HEK293T (cell line): Measurements from ENCODE around the gene NRTN.

Experiments used
- CTCF ChIA-PET: fragments of 350-600 bp; formaldehyde crosslinking; extraction: SDS; loops from one replicate; lab custom pipeline; 2021; ENCODE audit warnings: antibody characterized with exemption, inconsistent platforms; lab: Yijun Ruan, JAX
- POLR2A ChIA-PET: fragments of 350-600 bp; formaldehyde crosslinking; extraction: SDS; loops from one replicate; lab custom pipeline; 2020; ENCODE audit warnings: antibody characterized with exemption, inconsistent platforms; lab: Yijun Ruan, JAX
- DNase-seq: peaks from one replicate; pipeline ENCODE4 v3.0.0; 2012; ENCODE audit warnings: mixed read lengths; ENCODE audit errors: extremely low spot score
- ARNT ChIP-seq: fragments of 450-650 bp; IDR thresholded peaks from 2 replicates; pipeline ENCODE4 v1.6.1; 2017; ENCODE audit warnings: mild to moderate bottlenecking
- BHLHE40 ChIP-seq: fragments of 450-650 bp; IDR thresholded peaks from 2 replicates; pipeline ENCODE4 v1.6.1; 2016; ENCODE audit warnings: mild to moderate bottlenecking, moderate library complexity, borderline replicate concordance
- CTBP1 ChIP-seq: fragments of 450-650 bp; IDR thresholded peaks from 2 replicates; pipeline ENCODE4 v1.6.1; 2016; ENCODE audit warnings: borderline replicate concordance
- ELF4 ChIP-seq: fragments of 450-650 bp; IDR thresholded peaks from 2 replicates; pipeline ENCODE4 v1.6.1; 2017; ENCODE audit warnings: antibody characterized with exemption
- FOXA1 ChIP-seq: fragments of 450-650 bp; IDR thresholded peaks from 2 replicates; pipeline ENCODE4 v1.6.1; 2016; ENCODE audit warnings: mild to moderate bottlenecking
- FOXK2 ChIP-seq: fragments of 450-650 bp; IDR thresholded peaks from 2 replicates; pipeline ENCODE4 v1.6.1; 2016; ENCODE audit warnings: mild to moderate bottlenecking
- FOXM1 ChIP-seq: fragments of 450-650 bp; IDR thresholded peaks from 2 replicates; pipeline ENCODE4 v1.6.1; 2017; ENCODE audit warnings: mild to moderate bottlenecking, borderline replicate concordance
- HDGF ChIP-seq: fragments of 450-650 bp; IDR thresholded peaks from 2 replicates; pipeline ENCODE4 v1.6.1; 2017; ENCODE audit warnings: antibody characterized with exemption, borderline replicate concordance
- L3MBTL2 ChIP-seq: fragments of 450-650 bp; conservative IDR thresholded peaks from 2 replicates; pipeline ENCODE4 v1.6.1; 2016; ENCODE audit warnings: mild to moderate bottlenecking
- LEF1 ChIP-seq: fragments of 450-650 bp; IDR thresholded peaks from 2 replicates; pipeline ENCODE4 v1.6.1; 2017; ENCODE audit warnings: mild to moderate bottlenecking, borderline replicate concordance
- NFRKB ChIP-seq: fragments of 450-650 bp; IDR thresholded peaks from 2 replicates; pipeline ENCODE4 v1.6.1; 2016; ENCODE audit warnings: mild to moderate bottlenecking, moderate library complexity
- PKNOX1 ChIP-seq: fragments of 450-650 bp; IDR thresholded peaks from 2 replicates; pipeline ENCODE4 v1.6.1; 2016
- SP1 ChIP-seq: fragments of 450-650 bp; IDR thresholded peaks from 2 replicates; pipeline ENCODE4 v1.6.1; 2017
- SUZ12 ChIP-seq: fragments of 450-650 bp; IDR thresholded peaks from 2 replicates; pipeline ENCODE4 v1.6.1; 2016; ENCODE audit warnings: mild to moderate bottlenecking
- TARDBP ChIP-seq: fragments of 450-650 bp; IDR thresholded peaks from 2 replicates; pipeline ENCODE4 v1.6.1; 2016
- ZNF384 ChIP-seq: fragments of 450-650 bp; IDR thresholded peaks from 2 replicates; pipeline ENCODE4 v1.6.1; 2016

The NRTN gene

DNA sequence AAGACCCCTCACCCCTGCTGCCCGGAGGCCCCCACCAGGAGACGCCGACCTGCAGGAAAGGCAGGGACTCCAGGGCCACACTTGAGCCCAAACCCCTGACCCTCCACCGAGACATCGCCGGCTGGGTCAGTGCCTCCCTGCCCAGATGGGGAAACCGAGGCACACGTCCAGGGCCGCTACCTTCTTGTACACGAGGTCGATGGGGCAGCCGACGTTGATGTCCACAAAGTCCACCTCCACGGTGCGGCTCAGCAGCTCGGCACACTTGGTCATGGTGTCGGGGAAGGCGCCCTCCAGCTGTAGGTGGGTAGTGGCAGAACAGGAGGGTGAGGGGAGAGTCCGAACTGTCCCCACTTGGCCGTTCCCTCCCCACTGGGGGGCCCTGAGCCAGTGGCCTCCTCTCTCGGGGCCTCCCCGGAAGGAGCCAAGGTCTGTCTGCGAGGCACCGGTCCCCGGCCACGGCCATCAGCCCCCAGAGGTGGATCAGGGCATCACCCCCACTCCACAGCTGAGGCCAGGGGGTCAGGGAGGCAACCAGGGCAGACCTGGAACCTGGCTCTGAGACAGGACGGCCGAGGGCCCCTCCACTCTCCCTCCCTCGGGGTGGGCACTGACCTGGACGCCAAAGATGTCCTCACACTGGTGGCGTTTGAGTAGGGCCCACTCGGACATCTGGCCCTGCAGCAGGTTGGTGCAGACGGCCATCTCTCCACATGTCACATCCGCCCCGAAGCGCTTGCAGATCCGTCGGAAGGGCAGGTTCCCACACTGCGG lies 17.3 kb upstream of the NRTN start:
- no peak for DNase-seq
- ChIA-PET POLR2A (interaction anchor here (0.9 kb wide), 1 partner anchor 116 kb away, joined by 3 read pairs; the partner anchor contains the start of gene NDUFA11), CTCF (no interaction called here)
- TF ChIP-seq NFRKB (no peak), ZNF384 (no peak), HDGF (no peak), CTBP1 (no peak), PKNOX1 (no peak), FOXM1 (no peak)

DNA sequence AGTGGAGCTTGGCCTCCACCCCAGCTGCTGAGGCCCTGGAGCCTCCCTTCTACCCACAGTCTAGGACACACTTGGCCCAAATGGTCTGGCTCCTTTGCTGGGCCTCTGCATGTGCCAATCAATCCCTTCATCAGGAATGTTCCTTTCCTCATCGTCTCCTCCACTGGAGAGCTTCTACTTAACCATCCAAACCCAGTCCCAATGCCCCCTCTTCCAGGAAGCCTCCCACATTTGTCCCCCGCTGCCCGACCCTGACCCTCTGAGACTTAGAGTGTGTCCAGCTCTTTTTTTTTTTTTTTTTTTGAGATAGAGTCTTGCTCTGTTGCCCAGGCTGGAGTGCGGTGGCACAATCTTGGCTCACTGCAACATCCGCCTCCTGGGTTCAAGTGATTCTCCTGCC lies 16.4 kb upstream of the NRTN start:
- no peak for DNase-seq
- ChIA-PET POLR2A (interaction anchor here (0.9 kb wide), 1 partner anchor 116 kb away, joined by 3 read pairs; the partner anchor contains the start of gene NDUFA11), CTCF (no interaction called here)
- TF ChIP-seq ZNF384, result no peak
- TF ChIP-seq LEF1, result no peak
- no peak for TF ChIP-seq CTBP1
- TF ChIP-seq TARDBP, result no peak
- no peak for TF ChIP-seq SUZ12
- TF ChIP-seq FOXA1, result no peak
- TF ChIP-seq L3MBTL2, result no peak
- no peak for TF ChIP-seq NFRKB
- TF ChIP-seq SP1, result no peak
- TF ChIP-seq HDGF, result no peak
- no peak for TF ChIP-seq ELF4
- no peak for TF ChIP-seq FOXM1
- TF ChIP-seq BHLHE40, result no peak
- no peak for TF ChIP-seq FOXK2
- no peak for TF ChIP-seq ARNT

- no peak for DNase-seq
- CTCF ChIA-PET, result no interaction called here
- TF ChIP-seq FOXA1, result no peak
- no peak for TF ChIP-seq ZNF384
- no peak for TF ChIP-seq LEF1
- no peak for TF ChIP-seq ARNT
- no peak for TF ChIP-seq PKNOX1
- no peak for TF ChIP-seq ELF4
- no peak for TF ChIP-seq HDGF
- no peak for TF ChIP-seq SUZ12
- TF ChIP-seq FOXK2, result no peak
- TF ChIP-seq CTBP1, result no peak
- no peak for TF ChIP-seq BHLHE40
- no peak for TF ChIP-seq TARDBP
- no peak for TF ChIP-seq NFRKB
- no peak for TF ChIP-seq L3MBTL2
- TF ChIP-seq SP1, result no peak
- no peak for TF ChIP-seq FOXM1
- POLR2A ChIA-PET, result no interaction called here
These were observed 15.5 kb upstream of the NRTN start for GRCh38 chr19:5789351-5789761.

DNA sequence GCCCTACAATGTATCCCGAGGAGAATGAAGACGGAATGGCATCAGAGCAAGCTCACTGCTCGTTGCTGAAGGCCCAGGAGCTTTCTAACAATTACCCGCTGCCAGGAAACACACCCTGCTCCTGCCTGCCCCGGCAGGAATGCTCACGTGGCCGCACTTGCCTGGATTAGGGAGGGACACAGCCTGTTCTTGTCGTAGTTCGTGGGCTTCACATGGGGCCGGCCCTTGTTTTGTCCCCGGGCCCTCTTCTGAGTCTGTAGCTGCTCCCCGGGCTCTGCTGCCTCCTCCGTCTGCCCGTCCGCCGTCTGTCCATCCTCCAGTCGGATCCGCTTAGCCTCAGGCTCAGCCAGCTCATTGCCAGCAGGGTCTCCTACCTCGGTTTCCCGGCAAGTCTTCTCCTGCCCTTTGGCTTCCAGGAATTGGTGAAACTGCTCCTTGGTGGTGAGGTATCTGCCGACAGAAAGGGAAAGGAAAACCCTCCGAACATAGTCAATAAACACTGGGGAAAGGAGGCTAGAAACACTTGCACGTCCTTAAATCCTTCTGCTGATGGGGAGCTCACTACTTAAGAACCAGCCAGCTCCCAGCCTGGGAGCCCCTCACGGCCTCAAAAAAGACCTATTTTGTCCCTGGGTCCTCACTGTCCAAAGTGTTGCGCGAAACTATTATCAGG lies 14.8 kb upstream of the NRTN start:
- TF ChIP-seq FOXA1 (no peak), HDGF (no peak), CTBP1 (no peak), ELF4 (no peak; the same call in 1 of the 2 replicates), FOXM1 (no peak), NFRKB (no peak)
- POLR2A ChIA-PET, result interaction anchor here (0.9 to 2.5 kb wide), 4 partner anchors 14 to 154 kb away, joined by 3 to 14 read pairs (median 8); partner anchors contain the start of genes CATSPERD and LONP1
- DNase-seq, result no peak
- CTCF ChIA-PET, result interaction anchor here (0.9 to 1.2 kb wide), 2 partner anchors 15 to 103 kb away, joined by 3 to 4 read pairs; no protein-coding TSS in a partner anchor

DNA sequence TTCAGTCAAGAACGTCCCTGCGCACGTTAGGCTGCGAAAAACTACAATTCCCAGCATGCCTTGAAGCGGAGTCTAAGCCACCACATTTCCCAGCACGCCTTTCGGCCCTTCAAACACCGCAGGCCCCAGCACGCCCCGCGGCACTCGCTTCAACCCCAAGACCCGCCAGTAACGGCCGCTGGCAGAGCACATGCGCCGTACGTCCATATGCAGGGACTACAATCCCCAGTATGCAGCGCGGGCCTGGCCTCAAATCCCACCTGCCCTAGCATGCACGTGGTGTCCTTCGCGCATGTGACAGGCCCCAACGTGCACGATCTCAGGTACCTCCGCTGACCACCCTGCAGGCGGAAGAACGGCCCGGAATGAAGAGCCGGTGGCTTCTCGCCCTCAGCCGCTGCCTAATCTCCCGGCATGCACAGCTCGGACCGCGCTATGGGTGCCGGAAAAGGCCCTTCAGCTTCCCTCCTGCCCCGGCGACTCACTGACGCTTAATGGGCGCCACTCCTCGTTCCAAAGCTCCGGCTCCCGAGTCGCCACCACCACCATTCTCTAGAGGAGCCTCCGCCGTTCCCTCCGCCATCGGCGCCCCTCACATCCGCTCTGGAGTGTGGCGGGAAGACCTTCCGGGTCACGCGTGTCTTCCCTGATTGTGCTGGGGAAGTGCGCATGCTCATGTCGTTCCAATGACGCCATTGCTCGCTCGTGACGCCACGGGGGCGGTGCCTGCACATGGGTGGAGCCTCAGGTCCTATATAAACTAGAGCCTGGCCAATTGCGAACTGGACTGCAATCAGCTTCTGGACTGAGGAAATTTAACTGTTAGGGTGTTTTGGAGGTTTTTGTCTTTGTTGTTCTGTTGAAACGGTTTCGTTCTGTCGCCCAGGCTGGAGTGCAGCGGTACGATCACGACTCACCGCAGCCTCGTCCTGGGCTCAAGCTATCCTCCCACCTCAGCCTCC lies 14.0 kb upstream of the NRTN start, which contains the start of gene DUS3L:
TSS of gene DUS3L (minus strand) at position 605 of the 962 bp plus-strand sequence. CDS start at position 583, 22 bp downstream.
- DNase-seq, result peak; percentile 96
- ChIA-PET CTCF (interaction anchor here (0.9 to 1.9 kb wide), 3 partner anchors 13 to 104 kb away, joined by 3 to 11 read pairs (median 4); no protein-coding TSS in a partner anchor), POLR2A (interaction anchor here (0.5 to 2.5 kb wide), 15 partner anchors 8 to 231 kb away, joined by 3 to 14 read pairs (median 4); partner anchors contain the start of genes CATSPERD, LONP1, NDUFA11 and VMAC)
- TF ChIP-seq CTBP1 (no peak), L3MBTL2 (peak; percentile 99), ARNT (peak; percentile 2; the same call in 1 of the 2 replicates), HDGF (no peak), PKNOX1 (no peak), FOXK2 (no peak), ELF4 (peak; percentile 67), TARDBP (peak; percentile 87), LEF1 (no peak), SP1 (no peak), SUZ12 (peak; percentile 81)
